Neural cell (in vitro differentiated cells): Measurements from ENCODE around the gene ACBD6. TPM values are rescaled to one million over a fixed set of nuclear protein-coding genes. Genes with fewer than 3 reads are reported as not detected.

Source experiments
- H2AFZ ChIP-seq: fragments of 200-600, 300-800 bp; sonication (generic), shearing (Covaris generic); 2 replicates; pipeline ENCODE4 v1.6.0; 2014; ENCODE audit warnings: low read depth, mild to moderate bottlenecking, antibody characterized with exemption, low read length, moderate library complexity
- H3F3A ChIP-seq: fragments of 200-600 bp; shearing (Covaris generic); 2 replicates; pipeline ENCODE4 v1.6.1; 2016; ENCODE audit warnings: mild to moderate bottlenecking, moderate library complexity, mixed read lengths, antibody characterized with exemption, low read length; ENCODE audit not compliant: insufficient read depth, poor library complexity, severe bottlenecking
- H3K27ac ChIP-seq: fragments of 200-600, 300-800 bp; sonication (generic), shearing (Covaris generic); 2 replicates; pipeline ENCODE4 v1.5.1; 2014; ENCODE audit warnings: mild to moderate bottlenecking, low read length, moderate library complexity
- H3K27me3 ChIP-seq: fragments of 300-800, 200-600 bp; sonication (generic), shearing (Covaris generic); 2 replicates; pipeline ENCODE4 v1.6.0; 2014; ENCODE audit warnings: mild to moderate bottlenecking, low read depth, low read length, moderate library complexity; ENCODE audit not compliant: insufficient read depth
- H3K36me3 ChIP-seq: fragments of 300-800, 200-600 bp; sonication (generic), shearing (Covaris generic); 2 replicates; pipeline ENCODE4 v1.5.1; 2014; ENCODE audit warnings: mild to moderate bottlenecking, antibody characterized with exemption, low read length, moderate library complexity; ENCODE audit not compliant: insufficient read depth
- H3K4me2 ChIP-seq: fragments of 300-800, 200-600 bp; sonication (generic), shearing (Covaris generic); 2 replicates; pipeline ENCODE4 v1.6.0; 2014; ENCODE audit warnings: mild to moderate bottlenecking, low read length
- H3K4me3 ChIP-seq: fragments of 300-800, 200-600 bp; sonication (generic), shearing (Covaris generic); 2 replicates; pipeline ENCODE4 v1.5.1; 2014; ENCODE audit warnings: mild to moderate bottlenecking, low read length, moderate library complexity
- H3K79me2 ChIP-seq: fragments of 200-600 bp; shearing (Covaris generic); replicated peaks from 2 replicates; pipeline ENCODE4 v1.6.0; 2014; ENCODE audit warnings: mild to moderate bottlenecking, low read length, moderate library complexity; ENCODE audit not compliant: insufficient read depth
- H3K9ac ChIP-seq: fragments of 300-800, 200-600 bp; sonication (generic), shearing (Covaris generic); 2 replicates; pipeline ENCODE4 v1.6.1; 2016; ENCODE audit warnings: mild to moderate bottlenecking, low read length, mixed read lengths
- H3K9me2 ChIP-seq: fragments of 200-600 bp; shearing (Covaris generic); 2 replicates; pipeline ENCODE4 v1.6.1; 2016; ENCODE audit warnings: mild to moderate bottlenecking, low read length, mixed read lengths; ENCODE audit not compliant: insufficient read depth
- H3K9me3 ChIP-seq: fragments of 200-600, 300-800 bp; sonication (generic), shearing (Covaris generic); 2 replicates; pipeline ENCODE4 v1.6.1; 2016; ENCODE audit warnings: mild to moderate bottlenecking, mixed run types, low read length, moderate library complexity, mixed read lengths
- H4K20me1 ChIP-seq: fragments of 200-600 bp; shearing (Covaris generic); 2 replicates; pipeline ENCODE4 v1.6.1; 2016; ENCODE audit warnings: mild to moderate bottlenecking, mixed run types; ENCODE audit not compliant: insufficient read depth
- CTCF ChIP-seq: fragments of 450-650 bp; IDR thresholded peaks from 2 replicates; pipeline ENCODE4 v1.5.1; 2014; ENCODE audit warnings: antibody characterized with exemption, mild to moderate bottlenecking, moderate library complexity; ENCODE audit not compliant: poor library complexity, severe bottlenecking
- EP300 ChIP-seq: fragments of 450-650 bp; conservative IDR thresholded peaks from 2 replicates; pipeline ENCODE4 v1.6.1; 2014; ENCODE audit warnings: antibody characterized with exemption, mild to moderate bottlenecking, moderate library complexity; ENCODE audit not compliant: poor library complexity, severe bottlenecking
- EZH2 ChIP-seq: fragments of 200-600, 300-800 bp; shearing (Covaris generic), sonication (generic); IDR thresholded peaks from 2 replicates; pipeline ENCODE4 v1.6.1; 2014; ENCODE audit warnings: antibody characterized with exemption, low read length, borderline replicate concordance, mild to moderate bottlenecking; ENCODE audit not compliant: insufficient read depth, poor library complexity, severe bottlenecking
- MXI1 ChIP-seq: fragments of 450-650 bp; conservative IDR thresholded peaks from 2 replicates; pipeline ENCODE4 v1.6.1; 2014; ENCODE audit warnings: antibody characterized with exemption, mild to moderate bottlenecking; ENCODE audit not compliant: poor library complexity, severe bottlenecking
- POLR2AphosphoS5 ChIP-seq: IDR thresholded peaks from 2 replicates; pipeline ENCODE4 v1.6.1; 2012
- RAD21 ChIP-seq: fragments of 450-650 bp; conservative IDR thresholded peaks from 2 replicates; pipeline ENCODE4 v1.6.1; 2014; ENCODE audit warnings: antibody characterized with exemption, mild to moderate bottlenecking, moderate library complexity
- SMC3 ChIP-seq: fragments of 450-650 bp; conservative IDR thresholded peaks from 2 replicates; pipeline ENCODE4 v1.6.1; 2014; ENCODE audit warnings: antibody characterized with exemption, mild to moderate bottlenecking, moderate library complexity; ENCODE audit not compliant: poor library complexity
- TAF1 ChIP-seq: IDR thresholded peaks from 2 replicates; pipeline ENCODE4 v1.6.1; 2012; ENCODE audit warnings: low read depth
- polyA minus RNA-seq: library from RNA; depleted of rRNA, polyadenylated mRNA; stranded (reverse); fragments of >200 nt; gene quantifications from 2 replicates; pipeline ENCODE4 v1.2.3, GENCODE V29; 2014
- polyA plus RNA-seq: library from polyadenylated mRNA; depleted of rRNA; stranded (reverse); fragments of >200 nt; gene quantifications from 2 replicates; pipeline ENCODE4 v1.2.3, GENCODE V29; 2014
- TF ChIP-seq, protein P1 (sequence below): IDR thresholded peaks from 2 replicates; pipeline ENCODE4 v1.6.1; 2012; ENCODE audit warnings: borderline replicate concordance

Gene ACBD6
- polyA plus RNA-seq (92.4 and 110 TPM in 2 replicates), polyA minus RNA-seq (110 and 118 TPM in 2 replicates)

- H3K27me3 ChIP-seq: no peaks in the 10 kb centered on the region
- peak within 1 kb of the TSS; percentile 97 for H2AFZ ChIP-seq
- H3K36me3 ChIP-seq: no peaks in the 10 kb centered on the region
- H3K79me2 ChIP-seq: peaks cover 38% of the 10 kb centered on the region
- H3K9ac ChIP-seq: peak within 1 kb of the TSS; percentile 90
- H3F3A ChIP-seq: peaks cover 6% of the 10 kb centered on the region
- H3K4me3 ChIP-seq: peak within 1 kb of the TSS; percentile 90
- no peaks in the 10 kb centered on the region for H3K9me2 ChIP-seq
- peak within 1 kb of the TSS; percentile 87 for H3K27ac ChIP-seq
- TF ChIP-seq MXI1 (peak; percentile 96), RAD21 (peak; percentile 31), SMC3 (peak; percentile 45), TAF1 (no peak), CTCF (peak; percentile 61), EZH2 (no peak), POLR2AphosphoS5 (no peak), EP300 (peak; percentile 60)
- TF ChIP-seq, protein P1, sequence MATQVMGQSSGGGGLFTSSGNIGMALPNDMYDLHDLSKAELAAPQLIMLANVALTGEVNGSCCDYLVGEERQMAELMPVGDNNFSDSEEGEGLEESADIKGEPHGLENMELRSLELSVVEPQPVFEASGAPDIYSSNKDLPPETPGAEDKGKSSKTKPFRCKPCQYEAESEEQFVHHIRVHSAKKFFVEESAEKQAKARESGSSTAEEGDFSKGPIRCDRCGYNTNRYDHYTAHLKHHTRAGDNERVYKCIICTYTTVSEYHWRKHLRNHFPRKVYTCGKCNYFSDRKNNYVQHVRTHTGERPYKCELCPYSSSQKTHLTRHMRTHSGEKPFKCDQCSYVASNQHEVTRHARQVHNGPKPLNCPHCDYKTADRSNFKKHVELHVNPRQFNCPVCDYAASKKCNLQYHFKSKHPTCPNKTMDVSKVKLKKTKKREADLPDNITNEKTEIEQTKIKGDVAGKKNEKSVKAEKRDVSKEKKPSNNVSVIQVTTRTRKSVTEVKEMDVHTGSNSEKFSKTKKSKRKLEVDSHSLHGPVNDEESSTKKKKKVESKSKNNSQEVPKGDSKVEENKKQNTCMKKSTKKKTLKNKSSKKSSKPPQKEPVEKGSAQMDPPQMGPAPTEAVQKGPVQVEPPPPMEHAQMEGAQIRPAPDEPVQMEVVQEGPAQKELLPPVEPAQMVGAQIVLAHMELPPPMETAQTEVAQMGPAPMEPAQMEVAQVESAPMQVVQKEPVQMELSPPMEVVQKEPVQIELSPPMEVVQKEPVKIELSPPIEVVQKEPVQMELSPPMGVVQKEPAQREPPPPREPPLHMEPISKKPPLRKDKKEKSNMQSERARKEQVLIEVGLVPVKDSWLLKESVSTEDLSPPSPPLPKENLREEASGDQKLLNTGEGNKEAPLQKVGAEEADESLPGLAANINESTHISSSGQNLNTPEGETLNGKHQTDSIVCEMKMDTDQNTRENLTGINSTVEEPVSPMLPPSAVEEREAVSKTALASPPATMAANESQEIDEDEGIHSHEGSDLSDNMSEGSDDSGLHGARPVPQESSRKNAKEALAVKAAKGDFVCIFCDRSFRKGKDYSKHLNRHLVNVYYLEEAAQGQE: peak; percentile 39
- H3K4me2 ChIP-seq: peak within 1 kb of the TSS; percentile 72
- H3K9me3 ChIP-seq: no peaks in the 10 kb centered on the region
- H4K20me1 ChIP-seq: no peaks in the 10 kb centered on the region
Measured at GRCh38 chr1:180502361-180503279, at the start of gene ACBD6. ACBD6 (minus strand) TSS chr1:180502577; CDS start chr1:180502266, 311 bp downstream.

DNA sequence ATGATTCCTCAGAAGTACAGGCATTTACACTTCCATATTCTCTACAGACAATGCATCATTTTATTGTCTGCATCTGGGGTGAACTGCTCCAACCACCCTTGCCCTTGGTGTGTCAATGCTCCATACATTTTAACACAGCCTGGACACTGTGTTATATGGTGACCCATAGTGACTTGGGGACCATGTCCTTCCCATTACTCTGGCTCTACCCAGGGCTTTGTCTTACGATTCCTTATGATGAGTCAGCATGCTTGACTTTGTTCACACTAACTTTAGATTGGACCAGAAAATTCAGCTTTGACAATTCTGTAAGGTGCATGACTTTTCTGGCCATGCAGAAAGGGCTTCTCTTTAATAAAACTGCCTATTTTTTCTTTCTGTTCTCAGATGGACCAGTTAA is 49.6 kb upstream of the ACBD6 start:
- no peaks in the 10 kb centered on the region for H3F3A ChIP-seq
- no peak overlapping the region for H3K9ac ChIP-seq
- H3K79me2 ChIP-seq: no peaks in the 10 kb centered on the region
- no peak overlapping the region for H2AFZ ChIP-seq
- no peaks in the 10 kb centered on the region for H4K20me1 ChIP-seq
- H3K36me3 ChIP-seq: no peaks in the 10 kb centered on the region
- no peak overlapping the region for H3K4me3 ChIP-seq
- H3K9me2 ChIP-seq: no peaks in the 10 kb centered on the region
- no peak overlapping the region for H3K27ac ChIP-seq
- no peak for TF ChIP-seq EZH2
- TF ChIP-seq RAD21: no peak
- no peak for TF ChIP-seq TAF1
- TF ChIP-seq SMC3: no peak
- TF ChIP-seq, protein P1: no peak
- no peak for TF ChIP-seq EP300
- H3K9me3 ChIP-seq: no peaks in the 10 kb centered on the region
- H3K27me3 ChIP-seq: no peaks in the 10 kb centered on the region
- H3K4me2 ChIP-seq: no peak overlapping the region
